HG03457 (cell line): Measurements from ENCODE around the gene ADCY4.

Source experiments
- ATAC-seq: cut with Tn5 transposase; IDR thresholded peaks from one replicate; pipeline ENCODE4 v1.9.1; 2021; ENCODE audit warnings: moderate number of reproducible peaks; ENCODE audit not compliant: unreplicated experiment

The ADCY4 gene

GRCh38 chr14:24300326-24300980, 34.4 kb downstream of the ADCY4 start:
- ATAC-seq = no peak

- peak; percentile 45 for ATAC-seq
Measured at GRCh38 chr14:24299255-24300191, 35.3 kb downstream of the ADCY4 start, which contains the start of the genes DHRS1 and NOP9. Gene DHRS1, minus strand, starts transcription at chr14:24299780. Its CDS starts 674 bp downstream, at chr14:24299106. Gene NOP9, plus strand, starts transcription at chr14:24299850. Its CDS starts 105 bp downstream, at chr14:24299955.

GRCh38 chr14:24298892-24299254, 36.0 kb downstream of the ADCY4 start:
- ATAC-seq = peak; percentile 6

DNA sequence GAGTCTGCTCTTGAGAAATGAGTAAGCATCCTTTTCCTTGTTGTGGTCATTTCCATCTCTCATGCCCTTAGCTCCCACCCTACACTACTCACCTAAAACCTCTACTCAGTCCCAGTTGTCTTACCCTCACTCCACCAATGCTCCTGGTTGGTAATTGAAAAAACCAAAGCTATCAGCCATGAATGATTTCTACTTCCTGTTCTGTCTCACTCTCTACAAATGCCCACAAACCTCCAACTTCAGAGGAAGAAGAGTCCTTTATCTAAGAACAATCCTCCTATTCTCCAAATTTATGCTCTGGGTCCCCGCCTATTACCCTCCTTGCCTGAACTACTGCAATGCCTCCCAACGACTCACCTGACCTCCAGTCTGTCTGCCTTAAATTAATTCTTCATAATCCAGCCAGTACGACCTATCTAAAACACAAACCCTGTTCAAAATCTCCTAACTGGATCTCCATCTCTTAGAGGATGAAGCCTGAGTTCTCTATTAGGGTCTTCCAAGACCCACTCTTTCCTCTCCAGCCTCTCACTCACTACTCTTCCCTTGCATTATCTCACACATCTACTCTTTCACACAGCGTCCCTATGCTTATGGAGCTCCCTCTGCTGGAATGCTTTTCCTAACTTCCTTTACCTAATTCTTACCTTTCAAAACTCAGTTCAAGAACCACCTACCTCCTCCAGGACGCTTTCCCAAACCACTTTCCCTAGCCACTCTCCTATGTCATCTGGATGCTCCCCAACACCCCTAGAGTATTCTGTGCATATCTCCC, 37.5 kb downstream of the ADCY4 start:
- ATAC-seq = peak; percentile 24

GRCh38 chr14:24296341-24297157, 38.3 kb downstream of the ADCY4 start:
- peak; percentile 32 for ATAC-seq

- no peak for ATAC-seq
Measured at GRCh38 chr14:24293525-24293924, 41.3 kb downstream of the ADCY4 start.

- no peak for ATAC-seq
Measured at GRCh38 chr14:24292118-24292807, 42.6 kb downstream of the ADCY4 start.

DNA sequence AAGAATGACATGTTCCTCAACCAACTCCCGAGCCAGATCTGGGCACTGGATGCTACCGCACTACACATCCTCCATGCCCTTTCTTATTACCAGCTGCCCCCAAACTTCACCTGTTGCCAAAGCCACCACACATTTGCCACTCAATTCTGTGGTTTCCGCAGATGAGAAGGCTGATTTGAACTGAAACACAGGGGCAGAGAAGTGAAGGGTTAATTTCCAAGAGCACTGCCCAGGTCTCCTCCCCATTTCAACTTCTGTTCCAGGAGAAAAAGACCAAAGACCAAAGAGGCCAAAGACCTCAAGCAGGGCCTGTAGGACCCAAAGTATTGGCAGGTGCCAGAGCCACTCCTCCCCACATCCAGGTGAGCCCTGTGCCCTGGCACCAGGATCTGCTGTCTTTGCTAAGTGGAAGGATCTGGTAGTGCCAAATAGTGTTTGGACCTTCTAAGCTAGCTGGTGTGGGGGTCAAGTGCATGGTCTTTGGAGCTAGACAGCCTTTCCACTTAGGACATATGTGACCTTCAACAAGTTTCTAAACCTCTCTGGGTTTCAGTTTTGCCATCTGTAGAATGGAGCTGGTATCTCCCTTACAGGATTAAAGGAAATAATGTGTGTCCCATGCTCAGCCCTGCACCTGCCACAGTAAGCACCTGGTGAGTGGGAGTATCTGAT, 43.3 kb downstream of the ADCY4 start:
- no peak for ATAC-seq

DNA sequence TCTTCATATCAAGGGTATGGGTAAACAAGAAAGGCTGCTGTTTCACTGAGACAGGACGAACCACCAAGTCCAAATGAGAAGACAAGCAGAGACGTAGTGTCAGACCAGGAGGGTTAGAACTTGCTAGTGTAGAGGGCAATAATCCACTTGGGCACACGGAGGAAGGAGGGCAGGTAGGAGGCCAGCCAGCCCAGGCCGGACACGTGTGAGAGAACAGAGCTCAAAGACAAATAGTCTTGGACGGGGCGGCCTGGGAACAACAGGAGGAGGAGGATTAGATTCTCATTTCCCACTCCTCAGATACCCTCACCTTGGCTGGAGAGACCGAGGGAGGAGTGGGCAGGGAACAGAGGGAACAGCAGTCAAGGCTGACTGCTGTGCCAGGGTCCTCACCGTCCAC, 44.1 kb downstream of the ADCY4 start:
- ATAC-seq = no peak

DNA sequence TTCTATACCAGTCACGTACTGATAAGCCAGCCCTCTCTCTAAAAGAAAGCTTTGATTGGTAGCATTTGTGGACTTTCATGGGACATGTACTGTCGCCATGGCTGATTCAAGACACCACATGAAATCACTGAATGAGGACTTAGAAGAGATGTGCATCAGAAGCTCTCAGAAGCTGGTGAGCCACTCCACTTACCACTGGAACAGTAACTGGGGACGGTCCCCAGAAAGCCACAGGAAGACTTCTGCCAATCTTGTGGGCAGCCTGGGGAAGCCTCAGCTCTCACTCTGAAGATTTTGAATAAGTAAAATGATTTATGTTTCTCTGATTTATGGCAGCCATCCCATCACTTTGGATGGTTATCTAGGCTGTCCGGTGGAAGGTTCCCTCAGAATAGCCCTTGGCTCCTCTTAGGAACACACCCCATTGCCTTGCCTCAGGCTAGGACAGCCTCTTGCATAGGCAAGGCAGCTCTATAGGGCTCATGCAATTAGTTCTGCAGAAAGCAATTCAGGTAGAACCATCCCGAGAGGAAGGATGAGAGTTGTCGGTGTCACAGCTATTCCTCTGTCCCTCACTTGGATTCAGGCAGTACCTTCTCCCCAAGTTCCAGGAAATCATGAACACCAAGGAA, 45.1 kb downstream of the ADCY4 start:
- ATAC-seq = no peak

DNA sequence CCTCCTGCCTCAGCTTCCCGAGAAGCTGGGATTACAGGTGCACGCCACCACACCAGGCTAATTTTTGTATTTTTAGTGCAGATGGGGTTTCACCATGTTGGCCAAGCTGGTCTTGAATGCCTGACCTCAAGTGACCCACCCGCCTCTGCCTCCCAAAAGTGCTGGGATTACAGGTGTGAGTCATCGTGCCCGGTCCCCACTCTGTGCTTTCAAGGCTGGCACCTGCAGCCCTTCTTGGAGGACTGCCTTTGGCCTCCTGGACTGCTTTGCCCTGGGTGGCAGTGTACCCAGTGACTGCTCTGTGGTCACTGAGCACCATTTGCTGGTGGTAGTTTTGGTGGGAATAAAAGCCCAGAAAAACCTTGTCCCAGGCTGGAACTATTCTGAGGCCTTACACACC, 47.9 kb downstream of the ADCY4 start:
- ATAC-seq = no peak

GRCh38 chr14:24285351-24285750, 49.5 kb downstream of the ADCY4 start:
- no peak for ATAC-seq

GRCh38 chr14:24284501-24285035, 50.3 kb downstream of the ADCY4 start:
- ATAC-seq = no peak

DNA sequence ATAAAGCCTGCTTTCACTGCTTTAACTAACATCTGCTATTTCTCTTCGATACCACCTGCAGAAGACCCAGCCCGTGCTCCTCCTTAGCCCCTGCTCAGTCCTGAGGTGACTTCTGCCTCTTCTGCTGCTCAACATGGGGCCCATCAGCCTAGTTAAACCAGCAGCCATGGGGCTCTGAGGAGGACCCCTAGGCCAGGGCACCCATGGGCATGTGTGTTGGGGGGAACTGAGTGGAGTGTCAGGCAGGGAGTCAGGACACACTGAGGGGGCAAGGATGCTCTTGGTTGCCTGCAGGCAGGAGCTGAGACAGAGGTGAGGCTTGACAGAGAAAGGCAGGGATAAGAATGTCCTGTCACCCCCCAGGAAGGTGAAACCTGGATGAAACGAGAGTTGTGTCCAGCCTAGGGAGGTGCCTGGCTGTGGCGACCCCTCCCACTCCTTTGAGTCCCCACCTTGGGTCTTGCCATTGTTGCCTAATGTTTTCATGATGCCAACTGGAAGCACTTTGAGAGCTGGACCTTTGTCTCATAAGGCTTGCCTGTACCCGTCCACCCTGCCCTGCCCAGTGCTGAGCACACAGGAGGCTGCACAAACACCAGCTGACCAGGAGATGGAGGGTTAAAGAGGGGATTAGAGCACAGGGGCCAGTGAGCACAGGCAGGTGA, 50.9 kb downstream of the ADCY4 start:
- no peak for ATAC-seq

DNA sequence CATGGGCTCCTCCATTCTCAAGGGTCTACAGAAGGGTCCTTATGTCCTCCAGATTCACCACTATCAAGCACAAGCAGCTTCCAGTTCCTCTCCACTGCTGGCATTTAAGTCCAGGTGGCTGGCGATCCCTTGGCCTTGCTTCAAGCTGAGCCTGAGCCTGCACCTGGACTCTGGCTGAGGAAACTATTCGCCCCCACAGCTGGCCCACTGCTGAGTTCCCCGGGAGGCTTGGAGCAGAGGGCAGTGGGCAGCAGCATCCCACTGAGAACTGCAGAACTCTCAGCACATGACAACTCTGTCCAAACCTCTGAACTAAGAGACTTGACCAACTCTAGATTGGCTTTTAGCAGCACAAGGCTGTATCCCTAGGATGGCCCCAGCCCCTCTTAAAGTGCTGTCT, 52.1 kb downstream of the ADCY4 start:
- ATAC-seq = no peak

GRCh38 chr14:24281636-24282035, 53.2 kb downstream of the ADCY4 start:
- ATAC-seq = no peak

DNA sequence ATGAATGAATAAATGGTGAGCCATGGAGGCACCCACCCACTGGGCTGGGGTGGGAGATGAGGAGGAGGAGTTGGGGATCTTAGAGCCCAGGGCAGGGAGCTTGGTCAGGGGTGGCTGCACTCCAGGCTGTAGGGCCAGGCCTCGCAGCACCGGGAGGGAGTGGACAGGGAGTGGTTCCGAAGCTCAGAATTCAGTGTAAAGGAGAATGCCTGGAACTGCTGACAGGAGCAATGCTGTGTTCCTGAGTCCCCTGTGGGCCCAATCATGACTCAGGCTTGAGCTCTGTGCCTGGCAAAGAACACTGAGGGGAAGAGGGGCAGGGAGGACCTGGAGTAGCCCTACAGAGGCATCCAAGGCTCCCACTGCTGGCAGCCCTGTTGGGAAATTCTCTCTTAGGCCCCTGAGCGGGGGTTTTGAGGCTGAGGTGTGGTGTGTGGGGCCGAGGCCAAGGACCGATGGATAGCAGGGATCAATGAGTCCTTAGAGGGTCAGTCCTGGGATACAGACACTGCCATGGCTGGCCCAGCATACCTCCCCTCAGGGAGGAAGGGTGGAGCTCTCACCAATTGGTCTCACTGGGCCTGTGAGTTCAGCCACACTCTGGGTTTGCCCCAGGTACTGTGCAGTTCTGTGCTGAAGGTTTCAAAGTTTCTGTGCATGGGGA, 53.9 kb downstream of the ADCY4 start:
- ATAC-seq = no peak
